T-cell (primary cell): ENCODE measurements around the gene HABP2. TPM values are rescaled to one million over a fixed set of nuclear protein-coding genes. Genes with fewer than 3 reads are reported as not detected.

ENCODE experiments used
- ATAC-seq, 4 experiments: fragments of 200-7000 bp in 3 of 4; fragments of 150-1000 bp in 1 of 4; cut with Tn5 transposase; replicated peaks in 1 of 4; 1 replicate in 3 of 4; 2 replicates in 1 of 4; pipeline ENCODE4 v1.10.0; 2021; ENCODE audit warnings: moderate library complexity in 3 of 4, mild to moderate bottlenecking in 2 of 4, moderate number of reproducible peaks in 1 of 4
- CTCF ChIA-PET, 2 donors: fragments of 300-600 bp; sonication (Branson Sonifier 250); formaldehyde crosslinking; loops; one replicate each; lab custom pipeline; 2022; ENCODE audit warnings: antibody characterized with exemption in 2 of 2; lab: Charles Lee
- POLR2A ChIA-PET, 2 donors: fragments of 300-600 bp; sonication (Branson Sonifier 250); formaldehyde crosslinking; loops; one replicate each; lab custom pipeline; 2022; ENCODE audit warnings: antibody characterized with exemption in 2 of 2; lab: Charles Lee
- DNase-seq, 35 experiments: peaks; one replicate each; pipeline versions ENCODE4 v3.0.0 to v3.0.0-alpha.2; 2013 to 2023
- H3K27ac ChIP-seq: one replicate; pipeline ENCODE4 v1.5.1; 2013; ENCODE audit warnings: low read length
- H3K27me3 ChIP-seq, 2 experiments: replicated peaks in 1 of 2; 1 replicate in 1 of 2; 2 replicates in 1 of 2; pipeline versions ENCODE4 v1.6.1 to v1.7.0; 2013; ENCODE audit warnings: low read length in 1 of 2, mixed read lengths in 1 of 2; ENCODE audit not compliant: control insufficient read depth in 2 of 2, insufficient read depth in 2 of 2; ENCODE audit errors: extremely low read depth in 1 of 2
- H3K36me3 ChIP-seq, 2 donors: 1 replicate in 1 of 2; 2 replicates in 1 of 2; pipeline versions ENCODE4 v1.6.1 to v1.7.0; 2013; ENCODE audit warnings: low read length in 1 of 2; ENCODE audit not compliant: control insufficient read depth in 2 of 2, insufficient read depth in 1 of 2; ENCODE audit errors: extremely low read depth in 1 of 2
- H3K4me1 ChIP-seq, 2 experiments: 1 replicate in 1 of 2; 2 replicates in 1 of 2; pipeline versions ENCODE4 v1.6.1 to v1.7.0; 2013; ENCODE audit warnings: low read length in 2 of 2, mixed read lengths in 1 of 2; ENCODE audit not compliant: insufficient read depth in 2 of 2, control insufficient read depth in 1 of 2; ENCODE audit errors: extremely low read depth in 1 of 2
- H3K4me3 ChIP-seq, 2 donors: 1 replicate in 1 of 2; 2 replicates in 1 of 2; pipeline versions ENCODE4 v1.5.1 to v1.7.0; 2013; ENCODE audit warnings: mild to moderate bottlenecking in 2 of 2, low read length in 1 of 2, moderate library complexity in 1 of 2; ENCODE audit not compliant: control insufficient read depth in 1 of 2; ENCODE audit errors: extremely low read depth in 1 of 2
- H3K9me3 ChIP-seq: 2 replicates; pipeline ENCODE4 v1.7.0; 2013
- H3K27ac Mint-ChIP-seq, 2 donors: one replicate each; pipeline ENCODE4 v1.8.0; 2020 to 2021; ENCODE audit warnings: mild to moderate bottlenecking in 2 of 2, mixed read lengths in 2 of 2
- H3K27me3 Mint-ChIP-seq, 2 donors: one replicate each; pipeline ENCODE4 v1.8.0; 2021 to 2022; ENCODE audit warnings: mixed read lengths in 2 of 2
- H3K36me3 Mint-ChIP-seq: one replicate; pipeline ENCODE4 v1.8.0; 2021; ENCODE audit warnings: mixed read lengths
- H3K4me1 Mint-ChIP-seq, 3 donors: one replicate each; pipeline ENCODE4 v1.8.0; 2020 to 2022; ENCODE audit warnings: mixed read lengths in 3 of 3, mild to moderate bottlenecking in 1 of 3
- H3K4me3 Mint-ChIP-seq, 3 donors: one replicate each; pipeline ENCODE4 v1.8.0; 2020 to 2022; ENCODE audit warnings: mild to moderate bottlenecking in 3 of 3, mixed read lengths in 3 of 3, moderate library complexity in 3 of 3
- H3K9me3 Mint-ChIP-seq, 3 donors: one replicate each; pipeline ENCODE4 v1.8.0; 2020 to 2022; ENCODE audit warnings: mixed read lengths in 3 of 3
- WGBS: methylation state at CpG from one replicate; pipeline ENCODE4 v1.1.5; 2013; ENCODE audit warnings: missing lambda C conversion rate; ENCODE audit not compliant: insufficient coverage; 5-methylcytosine and 5-hydroxymethylcytosine counted together
- total RNA-seq, 35 experiments: library from RNA in 6 of 35; stranded (reverse) in 6 of 35; fragments of 120-200 nt in 1 of 35; gene quantifications; one replicate each; pipeline versions ENCODE4 v1.2.1 to v1.2.4 and lab custom pipeline; 2013 to 2026

The HABP2 gene
- total RNA-seq, 5 donors from 2014 or later (not counting 1 experiment from before 2014, with no cell fraction given) = 0.13 to 0.28 (median 0.20) TPM; not detected in 2

GRCh38 chr10:113613977-113614690 is 61.3 kb downstream of the HABP2 start:
- POLR2A ChIA-PET = no interaction called here
- DNase-seq = no peak
- Histone ChIP-seq H3K27me3 (peaks cover 2 to 22% of the 10 kb centered on the region in 2 experiments), H3K27ac (no peak overlapping the region), H3K36me3 (no peaks in the 10 kb centered on the region), H3K4me1 (no peaks in the 10 kb centered on the region), H3K4me3 (no peak overlapping the region), H3K9me3 (no peaks in the 10 kb centered on the region)
- Mint-ChIP-seq H3K9me3 (no peaks in the 10 kb centered on the region), H3K4me3 (no peak overlapping the region), H3K4me1 (no peaks in the 10 kb centered on the region), H3K27me3 (peaks cover 36 to 46% of the 10 kb centered on the region in 2 donors), H3K27ac (no peak overlapping the region), H3K36me3 (no peaks in the 10 kb centered on the region)
- CTCF ChIA-PET = no interaction called here
- ATAC-seq = no peak
- WGBS = 63% methylated on average over 8 of the region's 15 CpGs

GRCh38 chr10:113616244-113617074 is 63.6 kb downstream of the HABP2 start:
- no peak for ATAC-seq
- Mint-ChIP-seq H3K36me3 (no peaks in the 10 kb centered on the region), H3K27ac (no peak overlapping the region), H3K27me3 (peaks cover 42 to 50% of the 10 kb centered on the region in 2 donors), H3K4me1 (no peaks in the 10 kb centered on the region), H3K4me3 (no peak overlapping the region), H3K9me3 (no peaks in the 10 kb centered on the region)
- POLR2A ChIA-PET = interaction anchor here in 1 of 2 donors (0.6 kb wide), 1 partner anchor 491 kb away, joined by 5 read pairs; no protein-coding TSS in a partner anchor
- H3K9me3 ChIP-seq = no peaks in the 10 kb centered on the region
- no peaks in the 10 kb centered on the region for H3K36me3 ChIP-seq
- DNase-seq = no peak
- no peaks in the 10 kb centered on the region for H3K4me1 ChIP-seq
- no CpG with 5 or more reads among the region's 5 CpGs for WGBS
- H3K4me3 ChIP-seq = no peak overlapping the region
- H3K27me3 ChIP-seq = peaks cover 2 to 19% of the 10 kb centered on the region in 2 experiments
- CTCF ChIA-PET = interaction anchor here in 1 of 2 donors (1.0 kb wide), 1 partner anchor 54 kb away, joined by 6 read pairs; no protein-coding TSS in a partner anchor
- no peak overlapping the region for H3K27ac ChIP-seq

GRCh38 chr10:113617086-113617485 is 64.2 kb downstream of the HABP2 start:
- Histone ChIP-seq H3K9me3 (no peaks in the 10 kb centered on the region), H3K27ac (no peak overlapping the region), H3K27me3 (peaks cover 2 to 22% of the 10 kb centered on the region in 2 experiments), H3K36me3 (no peaks in the 10 kb centered on the region), H3K4me3 (no peak overlapping the region), H3K4me1 (no peaks in the 10 kb centered on the region)
- H3K36me3 Mint-ChIP-seq = no peaks in the 10 kb centered on the region
- WGBS = 31% methylated on average over 2 of the region's 7 CpGs
- ATAC-seq = no peak
- H3K27me3 Mint-ChIP-seq = peaks cover 42 to 51% of the 10 kb centered on the region in 2 donors
- no peaks in the 10 kb centered on the region for H3K4me1 Mint-ChIP-seq
- H3K27ac Mint-ChIP-seq = no peak overlapping the region
- H3K4me3 Mint-ChIP-seq = no peak overlapping the region
- H3K9me3 Mint-ChIP-seq = no peaks in the 10 kb centered on the region
- CTCF ChIA-PET = no interaction called here
- POLR2A ChIA-PET = no interaction called here
- DNase-seq = no peak

GRCh38 chr10:113618338-113618737 is 65.5 kb downstream of the HABP2 start:
- DNase-seq (no peak), ATAC-seq (no peak)
- no peaks in the 10 kb centered on the region for H3K4me1 ChIP-seq
- WGBS = 83% methylated on average over 6 of the region's 7 CpGs
- Mint-ChIP-seq H3K4me3 (no peak overlapping the region), H3K36me3 (no peaks in the 10 kb centered on the region), H3K4me1 (no peaks in the 10 kb centered on the region), H3K9me3 (no peaks in the 10 kb centered on the region), H3K27ac (no peak overlapping the region), H3K27me3 (peaks cover 38 to 58% of the 10 kb centered on the region in 2 donors)
- ChIA-PET CTCF (no interaction called here), POLR2A (no interaction called here)
- peaks cover 2 to 21% of the 10 kb centered on the region in 2 experiments for H3K27me3 ChIP-seq
- H3K36me3 ChIP-seq = no peaks in the 10 kb centered on the region
- no peak overlapping the region for H3K4me3 ChIP-seq
- H3K9me3 ChIP-seq = no peaks in the 10 kb centered on the region
- no peak overlapping the region for H3K27ac ChIP-seq

GRCh38 chr10:113619401-113619800 is 66.5 kb downstream of the HABP2 start:
- Mint-ChIP-seq H3K9me3 (no peaks in the 10 kb centered on the region), H3K27ac (no peak overlapping the region), H3K27me3 (peaks cover 38 to 59% of the 10 kb centered on the region in 2 donors), H3K4me1 (no peaks in the 10 kb centered on the region), H3K4me3 (no peak overlapping the region), H3K36me3 (no peaks in the 10 kb centered on the region)
- POLR2A ChIA-PET = no interaction called here
- ATAC-seq = no peak
- Histone ChIP-seq H3K4me1 (no peaks in the 10 kb centered on the region), H3K27me3 (peaks cover 2 to 15% of the 10 kb centered on the region in 2 experiments), H3K36me3 (no peaks in the 10 kb centered on the region), H3K4me3 (no peak overlapping the region), H3K9me3 (no peaks in the 10 kb centered on the region), H3K27ac (no peak overlapping the region)
- CTCF ChIA-PET = no interaction called here
- no CpG with 5 or more reads among the region's 1 CpG for WGBS
- DNase-seq = no peak

GRCh38 chr10:113620511-113620910 is 67.7 kb downstream of the HABP2 start:
- no peak overlapping the region for H3K4me3 ChIP-seq
- no peak overlapping the region for H3K27ac ChIP-seq
- Mint-ChIP-seq H3K9me3 (no peaks in the 10 kb centered on the region), H3K36me3 (no peaks in the 10 kb centered on the region), H3K27ac (no peak overlapping the region), H3K4me1 (no peaks in the 10 kb centered on the region), H3K27me3 (peaks cover 30 to 65% of the 10 kb centered on the region in 2 donors), H3K4me3 (no peak overlapping the region)
- H3K27me3 ChIP-seq = peaks cover 2 to 17% of the 10 kb centered on the region in 2 experiments
- no peaks in the 10 kb centered on the region for H3K4me1 ChIP-seq
- POLR2A ChIA-PET = no interaction called here
- no peak for ATAC-seq
- WGBS = no CpG with 5 or more reads among the region's 8 CpGs
- DNase-seq = no peak
- no peaks in the 10 kb centered on the region for H3K36me3 ChIP-seq
- CTCF ChIA-PET = no interaction called here
- no peaks in the 10 kb centered on the region for H3K9me3 ChIP-seq
